K562 (cell line): ENCODE results near the gene PALMD. TPM values are rescaled to one million over a fixed set of nuclear protein-coding genes. Genes with fewer than 3 reads are reported as not detected.

Experiments used
- AFF1 ChIP-seq, 2 experiments: fragments of 450-650 bp; IDR thresholded peaks; 2 replicates each; pipeline ENCODE4 v1.6.1; 2018; ENCODE audit warnings: mild to moderate bottlenecking in 2 of 2, low read depth in 1 of 2; ENCODE audit not compliant: partially characterized antibody in 2 of 2
- CCAR2 ChIP-seq: fragments of 200-400 bp; formaldehyde crosslinking; IDR thresholded peaks from 2 replicates; pipeline ENCODE4 v1.6.1; 2017; ENCODE audit warnings: mild to moderate bottlenecking, low read depth, low read length
- CREB3 ChIP-seq: fragments of 450-650 bp; conservative IDR thresholded peaks from 2 replicates; pipeline ENCODE4 v1.6.1; 2016; ENCODE audit warnings: missing genetic modification characterization, low read depth, mild to moderate bottlenecking, missing compliant biosample characterization, moderate library complexity
- CXXC5 ChIP-seq: fragments of 250-450 bp; sonication (Bioruptor Pico); IDR thresholded peaks from 2 replicates; pipeline ENCODE4 v1.8.0; 2022; ENCODE audit warnings: inconsistent platforms, mild to moderate bottlenecking, moderate library complexity
- GTF2F1 ChIP-seq: IDR thresholded peaks from 2 replicates; pipeline ENCODE4 v1.6.1; 2011; ENCODE audit warnings: low read depth, low read length, improper control_type of control experiment
- MBD2 ChIP-seq: sonication (generic); IDR thresholded peaks from 2 replicates; pipeline ENCODE4 v1.6.1; 2016; ENCODE audit warnings: low read depth, borderline replicate concordance
- MEF2A ChIP-seq: IDR thresholded peaks from 2 replicates; pipeline ENCODE4 v1.6.1; 2011; ENCODE audit warnings: low read depth, mild to moderate bottlenecking, low read length, moderate library complexity; ENCODE audit not compliant: control insufficient read depth
- MEIS2 ChIP-seq: fragments of 450-650 bp; IDR thresholded peaks from 2 replicates; pipeline ENCODE4 v1.6.1; 2014; ENCODE audit warnings: mild to moderate bottlenecking; ENCODE audit not compliant: partially characterized antibody
- NCOA6 ChIP-seq: fragments of 450-650 bp; IDR thresholded peaks from 2 replicates; pipeline ENCODE4 v1.6.1; 2017; ENCODE audit warnings: mild to moderate bottlenecking
- RAD21 ChIP-seq, 2 experiments: fragments of 250-450 bp in 1 of 2; fragments of 450-650 bp in 1 of 2; sonication (Bioruptor Pico) in 1 of 2; formaldehyde crosslinking in 1 of 2; IDR thresholded peaks in 1 of 2; conservative IDR thresholded peaks in 1 of 2; 2 replicates each; pipeline versions ENCODE4 v1.4.0 to v1.8.0; 2020 to 2022; ENCODE audit warnings: mild to moderate bottlenecking in 2 of 2, moderate library complexity in 1 of 2
- RBM34 ChIP-seq: fragments of 200-400 bp; formaldehyde crosslinking; IDR thresholded peaks from 2 replicates; pipeline ENCODE4 v1.6.1; 2018; ENCODE audit warnings: low read length, borderline replicate concordance; ENCODE audit not compliant: insufficient read depth
- STAG1 ChIP-seq: sonication (generic); formaldehyde crosslinking; IDR thresholded peaks from 2 replicates; pipeline ENCODE4 v1.5.0; 2020; ENCODE audit warnings: missing genetic modification reagents, borderline replicate concordance
- ZBTB26 ChIP-seq: fragments of 450-650 bp; formaldehyde crosslinking; IDR thresholded peaks from 2 replicates; pipeline ENCODE4 v1.4.0; 2022; ENCODE audit warnings: missing genetic modification characterization
- ZNF583 ChIP-seq: fragments of 250-450 bp; sonication (Bioruptor Pico); IDR thresholded peaks from 2 replicates; pipeline ENCODE4 v1.4.0; 2020
- ZNF79 ChIP-seq: fragments of 250-450 bp; sonication (Bioruptor Pico); IDR thresholded peaks from 2 replicates; pipeline ENCODE4 v1.4.0; 2020; ENCODE audit warnings: low read depth, mild to moderate bottlenecking, moderate library complexity
- polyA plus RNA-seq, 8 experiments: library from polyadenylated mRNA; depleted of rRNA in 4 of 8; stranded (reverse) in 5 of 8; unstranded in 3 of 8; fragments of >200 nt; fragmentation: Nextera tagmentation in 2 of 8; fragmentation: Illumina TruSeq in 1 of 8; extraction: Ambion mirVana in 2 of 8; extraction: Trizol in 1 of 8; gene quantifications; 2 replicates each; pipeline versions ENCODE4 v1.2.1 to v1.2.3, GENCODE V29; 2011 to 2014; ENCODE audit warnings: inconsistent platforms in 1 of 8, missing spikeins in 1 of 8
- total RNA-seq, 7 experiments: library from RNA; depleted of rRNA in 6 of 7; stranded (reverse); fragments of >200 nt in 6 of 7; fragmentation: Illumina TruSeq in 2 of 7; extraction: Trizol in 2 of 7; gene quantifications; 2 replicates each; pipeline versions ENCODE4 v1.2.1 to v1.2.3, GENCODE V29; 2011 to 2021; ENCODE audit warnings: low replicate concordance in 1 of 7
- TF ChIP-seq, protein P1 (sequence below): fragments of 450-650 bp; IDR thresholded peaks from 2 replicates; pipeline ENCODE4 v1.6.1; 2016; ENCODE audit warnings: mild to moderate bottlenecking

Gene PALMD
- total and polyA plus RNA-seq, 9 of the 15 experiments (the other 6 are each of a cell fraction or from before 2014, with no cell fraction given) = 2.7 to 13.5 (median 5.4) TPM

GRCh38 chr1:99599678-99600175 is 46.2 kb upstream of the PALMD start (continued):
- TF ChIP-seq CREB3 (tag) (no peak), NCOA6 (0 out of 2 replicates have a peak, but pooled peaks have one; percentile 34), RBM34 (no peak), RAD21 (CRISPR knock-in tag; conservative IDR thresholded peaks at IDR 0.05 in 1 of 2, IDR thresholded peaks at IDR 0.05 in 1 of 2) (peak; percentile 23 to 37; a peak in 2 of 4 replicates), ZNF79 (CRISPR knock-in tag) (no peak), CCAR2 (no peak), MEIS2 (peak; percentile 76), STAG1 (CRISPR knock-in tag) (no peak), MBD2 (peak; percentile 71), ZNF583 (CRISPR knock-in tag) (peak; percentile 71; the same call in 1 of the 2 replicates), MEF2A (no peak), CXXC5 (CRISPR knock-in tag) (peak; percentile 83), GTF2F1 (no peak), ZBTB26 (CRISPR knock-in tag) (no peak), AFF1 (IDR thresholded peaks at IDR 0.05; ENCODE audit: low read depth in 1 of 2, partially characterized antibody in 2 of 2) (peak in 1 of 2 experiments; percentile 78)
- TF ChIP-seq, protein P1, sequence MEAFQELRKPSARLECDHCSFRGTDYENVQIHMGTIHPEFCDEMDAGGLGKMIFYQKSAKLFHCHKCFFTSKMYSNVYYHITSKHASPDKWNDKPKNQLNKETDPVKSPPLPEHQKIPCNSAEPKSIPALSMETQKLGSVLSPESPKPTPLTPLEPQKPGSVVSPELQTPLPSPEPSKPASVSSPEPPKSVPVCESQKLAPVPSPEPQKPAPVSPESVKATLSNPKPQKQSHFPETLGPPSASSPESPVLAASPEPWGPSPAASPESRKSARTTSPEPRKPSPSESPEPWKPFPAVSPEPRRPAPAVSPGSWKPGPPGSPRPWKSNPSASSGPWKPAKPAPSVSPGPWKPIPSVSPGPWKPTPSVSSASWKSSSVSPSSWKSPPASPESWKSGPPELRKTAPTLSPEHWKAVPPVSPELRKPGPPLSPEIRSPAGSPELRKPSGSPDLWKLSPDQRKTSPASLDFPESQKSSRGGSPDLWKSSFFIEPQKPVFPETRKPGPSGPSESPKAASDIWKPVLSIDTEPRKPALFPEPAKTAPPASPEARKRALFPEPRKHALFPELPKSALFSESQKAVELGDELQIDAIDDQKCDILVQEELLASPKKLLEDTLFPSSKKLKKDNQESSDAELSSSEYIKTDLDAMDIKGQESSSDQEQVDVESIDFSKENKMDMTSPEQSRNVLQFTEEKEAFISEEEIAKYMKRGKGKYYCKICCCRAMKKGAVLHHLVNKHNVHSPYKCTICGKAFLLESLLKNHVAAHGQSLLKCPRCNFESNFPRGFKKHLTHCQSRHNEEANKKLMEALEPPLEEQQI = peak; percentile 97
